GM21529 (cell line): ENCODE measurements around the gene HSD17B10.
"Not testable (repeated sequence)": the region's sequence is repeated elsewhere in the genome, so short reads cannot be mapped to it uniquely, and the experiment has no call there.

Experiments
- ATAC-seq: cut with Tn5 transposase; IDR thresholded peaks from one replicate; pipeline ENCODE4 v1.9.1; 2021; ENCODE audit not compliant: unreplicated experiment

The HSD17B10 gene

DNA sequence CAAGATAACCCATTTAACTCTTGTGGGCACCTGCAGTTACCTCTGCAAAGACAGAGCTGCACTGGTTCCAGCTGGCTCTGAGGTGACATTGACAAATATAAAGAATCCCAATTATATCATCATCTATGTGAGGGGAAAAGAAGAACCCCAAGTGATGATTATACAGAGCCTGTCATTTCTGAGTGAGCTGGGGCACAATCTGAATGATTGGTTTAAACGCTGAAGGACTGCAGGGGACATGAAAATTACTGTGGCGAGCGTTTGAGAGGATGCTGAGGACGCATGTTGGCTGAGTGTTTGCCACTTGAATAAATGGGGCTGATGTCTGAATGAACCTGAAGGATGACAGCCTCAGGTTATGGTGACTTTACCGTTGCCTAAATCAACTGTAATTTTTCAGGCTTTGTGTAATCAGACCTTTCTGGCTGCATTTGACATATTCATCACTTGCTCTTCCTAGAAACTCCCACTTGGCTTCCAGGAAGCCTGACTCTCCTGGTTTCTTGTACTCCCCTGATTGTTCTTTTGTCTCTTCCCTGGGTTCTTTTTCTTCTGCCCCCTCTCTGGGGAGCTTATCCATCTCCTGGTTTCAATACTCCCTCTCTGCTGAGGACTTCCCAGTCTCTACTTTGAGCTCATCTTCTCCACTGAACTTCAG, 4.1 kb upstream of the HSD17B10 start:
- ATAC-seq, result no peak

DNA sequence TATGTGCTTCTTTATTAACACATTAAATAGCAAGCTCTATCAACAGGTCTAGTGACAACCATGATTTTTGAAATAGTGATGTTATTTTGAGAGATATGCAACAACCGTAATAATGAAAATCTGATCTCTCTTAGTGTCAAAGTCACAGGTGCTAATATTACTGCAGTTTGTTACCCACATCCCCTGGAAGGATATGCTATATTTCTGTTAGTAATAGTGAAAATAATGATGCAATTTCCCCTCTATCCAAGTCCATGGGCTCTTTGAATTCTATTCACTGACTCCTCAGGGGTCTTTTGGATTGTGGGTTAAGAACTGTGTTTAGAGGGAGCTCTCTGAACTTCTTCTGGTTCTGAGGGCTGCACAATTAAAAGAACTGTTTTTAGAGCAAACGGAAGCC, 3.0 kb upstream of the HSD17B10 start:
- no peak for ATAC-seq

DNA sequence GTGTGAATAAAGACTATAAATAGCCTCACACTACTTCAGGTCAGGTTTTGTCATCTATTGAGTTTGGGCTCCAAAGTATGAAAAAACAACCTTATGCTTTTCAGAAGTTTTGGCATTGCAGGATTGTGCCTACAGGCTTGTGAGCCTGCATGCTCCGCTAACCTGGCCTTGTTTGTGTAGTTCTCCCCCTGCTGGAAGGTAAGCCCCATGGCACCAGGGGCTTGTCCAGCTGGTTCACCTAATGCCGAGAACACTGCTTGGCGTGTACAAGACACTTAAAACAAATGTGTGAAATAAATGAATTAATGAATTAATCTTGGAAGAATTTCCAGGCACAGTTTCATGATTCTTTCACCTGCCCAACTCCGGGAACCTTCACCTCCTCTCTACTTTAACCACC, 1.8 kb upstream of the HSD17B10 start:
- peak; percentile 77 for ATAC-seq

DNA sequence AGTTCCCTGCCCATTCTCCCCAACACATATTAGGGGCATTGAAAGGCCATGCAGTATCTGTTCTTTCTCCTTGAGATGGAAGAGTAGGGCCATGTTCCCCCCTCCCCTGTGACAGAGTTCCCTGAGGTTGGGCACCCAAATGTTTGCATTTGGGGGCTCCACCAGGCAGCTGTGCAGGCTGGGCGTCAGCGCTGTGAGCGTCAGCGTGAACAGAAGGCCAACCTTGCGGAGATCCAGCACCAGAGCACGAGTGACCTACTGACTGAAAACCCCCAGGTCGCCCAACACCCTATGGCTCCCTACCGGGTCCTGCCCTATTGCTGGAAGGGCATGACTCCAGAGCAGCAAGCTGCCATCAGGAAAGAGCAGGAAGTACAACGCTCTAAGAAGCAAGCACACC, 3.9 kb downstream of the HSD17B10 start:
- ATAC-seq, result no peak

DNA sequence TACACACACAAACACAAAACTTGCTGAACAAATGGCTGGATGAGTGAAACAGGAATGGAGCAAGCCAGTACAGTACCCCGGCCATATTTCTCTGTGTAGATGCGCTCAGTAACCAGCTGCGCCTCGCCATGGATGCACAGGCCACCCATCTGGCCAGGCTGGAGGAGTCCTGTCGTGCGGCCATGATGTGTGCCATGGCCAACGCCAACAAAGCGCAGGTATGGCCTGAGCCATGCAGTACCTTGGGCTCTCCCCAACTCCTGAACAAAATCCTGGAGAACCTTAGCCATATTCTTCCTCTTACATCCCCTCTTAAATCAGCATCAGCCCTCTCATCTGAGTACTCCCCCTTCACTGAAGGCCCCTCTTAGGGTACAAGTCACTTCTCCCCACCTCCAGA, 4.4 kb downstream of the HSD17B10 start:
- no peak for ATAC-seq

DNA sequence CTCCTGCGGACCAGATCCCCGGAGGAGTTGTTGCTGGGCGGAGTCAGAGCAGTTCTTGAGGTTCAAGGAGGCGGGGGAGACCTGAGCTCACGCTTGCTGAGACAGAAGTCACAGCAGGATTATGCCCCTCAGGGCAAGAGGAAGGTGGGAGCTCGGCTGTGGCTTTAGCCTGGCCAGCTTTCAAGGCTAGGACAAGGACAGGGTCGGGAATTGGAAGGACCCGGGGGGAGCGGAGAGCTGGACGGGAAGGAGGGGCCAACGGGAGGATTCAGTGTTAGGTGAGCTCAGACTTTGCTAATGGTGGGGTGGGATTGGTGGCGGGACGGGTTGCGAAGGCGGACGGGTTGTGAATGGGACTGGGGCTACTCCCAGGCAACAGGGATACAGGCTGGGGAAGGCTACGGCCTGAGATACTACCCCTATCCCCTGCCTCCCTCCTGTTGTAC, 11.3 kb downstream of the HSD17B10 start, which contains the start of gene RIBC1:
Gene RIBC1 (plus strand): TSS at position 13 of the 446 bp plus-strand sequence. CDS start 3,404 bp downstream, outside the sequence.
- ATAC-seq, result no peak

DNA sequence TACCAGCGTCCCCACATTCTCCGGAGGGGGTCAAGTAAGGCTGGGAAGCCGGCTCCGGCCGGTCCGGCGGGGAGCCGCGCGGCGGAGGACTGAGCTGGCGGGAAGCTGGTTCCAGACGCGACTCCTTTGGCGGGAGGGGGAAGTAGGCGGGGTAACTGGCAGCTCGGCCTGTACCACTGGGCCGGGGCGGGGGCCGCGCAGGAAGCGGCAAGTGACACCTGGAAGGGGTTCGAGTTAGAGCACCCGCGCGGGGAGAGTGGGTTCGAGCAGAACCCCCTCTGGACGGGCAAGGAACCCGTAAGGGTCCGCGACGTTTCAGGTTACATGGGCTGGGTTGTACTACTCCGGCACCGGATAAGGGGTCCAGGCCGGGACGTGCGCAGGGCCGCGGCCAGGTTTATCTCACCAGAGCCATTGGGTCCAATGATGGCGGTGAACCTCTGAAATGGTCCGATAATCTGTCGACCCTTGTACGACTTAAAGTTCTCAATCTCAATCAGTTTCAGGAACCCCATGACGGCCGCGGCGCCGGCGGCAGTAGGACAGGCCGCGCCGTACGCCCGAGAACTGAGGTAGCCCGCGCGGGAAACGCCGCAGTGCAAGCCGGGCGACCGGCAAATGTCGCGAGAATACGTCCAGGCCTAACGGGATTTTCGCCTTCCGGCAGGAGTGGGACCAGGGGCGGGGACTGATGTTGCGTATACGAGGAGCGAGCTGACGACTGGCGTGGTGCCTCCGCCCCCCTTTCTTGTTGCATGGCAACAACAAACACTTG, 11.9 kb downstream of the HSD17B10 start, which contains the start of gene SMC1A:
Gene SMC1A (minus strand): TSS at position 569 of the 775 bp plus-strand sequence. CDS start 54 bp downstream, at position 515.
- ATAC-seq, result peak; percentile 91

DNA sequence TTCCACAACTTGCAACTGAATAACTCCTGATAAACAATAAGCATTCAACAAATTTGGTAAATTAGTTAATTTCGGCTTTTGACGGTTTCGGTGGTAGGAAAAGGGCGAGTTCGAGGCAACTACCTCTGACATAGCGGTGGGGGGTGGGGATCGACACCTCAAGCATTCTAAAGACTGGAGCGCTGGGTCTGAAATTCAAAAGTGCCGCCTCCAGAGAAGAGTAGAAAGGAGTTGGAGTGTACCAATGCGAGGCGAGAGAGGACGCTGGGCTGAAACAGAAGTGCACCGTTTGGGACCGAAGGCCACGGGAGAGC, 12.4 kb downstream of the HSD17B10 start:
- peak; percentile 27 for ATAC-seq

DNA sequence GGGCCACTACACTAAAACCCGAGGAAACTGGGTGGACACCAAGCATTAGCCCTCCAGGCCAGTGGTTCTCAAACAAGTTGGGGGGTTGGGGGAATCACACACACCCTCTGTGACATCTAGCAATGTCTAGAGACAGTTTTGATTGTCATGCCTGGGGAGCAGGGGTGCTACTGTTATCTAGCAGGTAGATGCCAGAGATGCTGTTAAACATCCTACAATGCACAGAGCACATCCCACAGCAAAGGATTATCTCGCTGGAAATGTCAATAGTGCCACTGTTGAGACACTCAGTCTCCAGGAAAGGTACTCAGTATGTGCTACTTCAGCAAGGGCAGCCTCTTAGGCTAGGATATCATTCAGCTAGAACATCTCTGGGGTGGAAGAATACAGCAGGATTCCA, 13.0 kb downstream of the HSD17B10 start:
- no peak for ATAC-seq

DNA sequence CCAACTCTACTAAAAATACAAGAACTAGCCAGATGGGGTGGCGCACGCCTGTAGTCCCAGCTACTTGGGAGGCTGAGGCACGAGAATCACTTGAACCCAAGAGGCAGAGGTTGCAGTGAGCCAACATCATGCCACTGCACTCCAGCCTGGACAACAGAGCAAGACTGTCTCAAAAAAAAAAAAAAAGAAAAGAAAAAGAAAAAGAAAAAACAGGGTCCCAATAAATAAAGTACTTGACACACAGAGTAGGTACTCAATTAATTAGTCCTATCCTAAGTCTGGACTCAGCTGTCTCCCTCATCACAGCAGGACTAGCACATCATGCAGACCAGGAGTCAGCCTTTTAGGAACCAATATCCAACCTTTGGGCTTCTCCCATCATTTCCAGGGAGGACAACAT, 13.8 kb downstream of the HSD17B10 start:
- ATAC-seq, result not testable (repeated sequence)

DNA sequence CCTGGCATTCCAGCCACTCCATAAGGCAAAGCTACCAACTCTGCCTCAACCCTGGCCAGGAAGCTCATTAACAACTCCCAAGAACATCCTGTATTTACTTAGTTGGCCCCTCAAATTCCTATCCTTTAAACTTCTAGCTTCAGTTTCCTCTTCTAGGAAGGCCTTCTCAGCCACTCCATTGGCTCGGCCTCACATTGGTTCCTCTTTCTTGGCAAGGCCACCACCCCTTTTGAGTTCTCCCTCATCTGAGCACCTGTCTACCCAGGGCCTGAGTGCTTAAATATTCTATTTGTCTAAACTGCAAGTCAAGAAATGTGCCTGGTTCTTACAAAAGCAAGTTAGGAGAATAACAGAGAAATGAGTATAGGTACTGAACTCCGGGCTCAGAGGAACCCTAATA, 21.7 kb downstream of the HSD17B10 start:
- ATAC-seq, result no peak

DNA sequence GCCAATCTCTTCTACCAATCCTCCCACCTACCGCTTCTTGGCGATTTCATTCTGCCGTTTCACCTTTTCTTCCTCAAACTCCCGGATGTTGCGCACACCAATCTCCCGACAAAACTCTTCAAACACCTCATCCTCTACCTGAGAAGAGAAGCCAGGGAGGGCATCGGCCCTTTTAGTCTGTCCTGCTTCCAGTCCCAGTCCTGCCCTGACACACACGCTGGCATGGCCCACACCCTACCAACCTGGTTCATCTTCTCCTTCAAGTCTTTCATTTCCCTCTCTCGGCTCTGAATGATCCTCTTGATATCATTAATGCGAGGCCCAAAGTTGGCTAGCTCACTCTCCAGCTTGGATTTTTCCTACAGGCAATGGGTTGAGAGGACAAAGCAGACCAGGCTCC, 30.6 kb downstream of the HSD17B10 start:
- ATAC-seq, result no peak

DNA sequence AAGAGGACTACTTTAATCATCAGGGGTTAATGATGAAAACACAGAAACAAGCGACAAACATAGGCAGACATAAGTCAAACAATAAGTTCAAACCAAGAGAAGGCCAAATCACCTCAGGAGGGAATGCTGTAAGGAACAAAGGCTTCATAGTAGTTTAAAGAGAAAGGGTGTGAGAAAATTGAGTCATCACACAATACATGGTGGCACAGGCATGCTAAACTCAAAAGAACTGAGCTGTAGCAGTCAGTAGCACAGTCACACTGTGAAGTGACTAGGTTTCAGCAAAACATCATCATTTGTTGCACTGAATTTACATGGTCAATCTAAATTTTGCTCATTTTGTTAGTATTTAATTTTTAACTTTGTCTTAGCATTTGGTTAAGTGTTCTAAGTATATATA, 36.0 kb downstream of the HSD17B10 start:
- ATAC-seq, result no peak

DNA sequence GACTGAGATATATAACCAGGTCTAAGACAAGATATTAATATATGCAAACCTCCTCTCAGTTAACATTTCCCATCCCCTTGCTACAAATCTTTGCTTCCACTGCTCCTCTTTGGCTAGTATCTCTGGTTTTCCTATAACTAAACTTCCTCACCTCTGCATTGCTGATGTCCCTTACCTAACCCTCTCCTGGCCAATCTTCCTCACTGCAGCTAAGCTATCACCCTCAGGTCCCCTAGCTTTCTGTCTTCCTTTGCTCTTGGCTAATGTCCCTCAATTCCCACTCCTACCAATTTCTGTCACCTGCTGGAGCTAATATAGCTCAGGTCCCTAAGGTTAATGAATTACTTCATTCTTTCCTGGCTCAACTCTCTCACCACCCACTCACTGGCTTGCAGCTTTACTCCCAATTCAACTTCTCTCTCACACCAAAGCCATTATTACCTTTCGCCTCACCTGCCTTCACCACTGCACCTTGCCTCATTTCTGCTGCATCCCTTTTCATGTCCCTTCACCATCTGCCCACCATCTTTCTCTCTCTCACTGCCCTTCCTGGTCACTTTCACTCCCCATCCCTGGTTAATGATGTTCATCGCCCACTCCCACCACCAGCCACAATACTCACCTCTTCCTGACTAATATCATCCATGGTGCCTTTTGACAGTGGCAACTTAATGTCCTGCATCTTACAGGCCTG, 38.4 kb downstream of the HSD17B10 start:
- no peak for ATAC-seq

DNA sequence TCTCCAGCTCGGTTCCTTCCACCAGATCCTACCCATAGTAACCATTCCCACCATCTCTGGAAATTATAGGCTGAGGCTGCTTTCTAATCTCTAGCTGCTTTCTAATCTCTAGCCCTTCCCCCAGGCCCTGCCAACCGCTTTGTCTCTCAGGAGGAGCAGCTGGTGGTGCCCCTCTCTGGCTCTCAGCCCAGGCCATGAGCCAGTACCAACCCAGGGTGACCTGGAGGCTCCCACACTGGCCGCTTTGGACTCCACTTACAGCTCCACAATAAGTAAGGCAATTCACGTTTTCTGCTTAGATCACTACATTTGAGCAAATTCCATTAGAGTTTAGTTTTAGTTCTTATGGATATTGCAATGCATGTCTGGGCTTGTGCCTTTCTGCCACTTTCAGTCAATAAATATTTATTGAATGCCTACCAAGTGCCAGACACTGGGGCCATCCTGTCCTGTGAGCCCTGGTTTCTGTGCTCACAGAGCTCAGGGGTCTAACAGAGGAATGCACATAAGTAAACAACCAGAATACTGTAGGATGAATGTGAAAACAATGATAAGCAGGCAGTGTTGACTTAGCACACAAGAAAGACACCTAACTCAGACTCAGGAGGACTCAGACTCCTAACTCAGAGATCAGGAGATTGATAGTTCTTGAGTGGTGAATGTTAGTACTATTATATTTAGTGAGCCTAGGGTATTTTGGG, 50.6 kb downstream of the HSD17B10 start:
- no peak for ATAC-seq
